Measurements from ENCODE around the gene B4GAT1. TPM values are rescaled to one million over a fixed set of nuclear protein-coding genes. Genes with fewer than 3 reads are reported as not detected.

B4GAT1 gene
- total RNA-seq, 2 donors from 2014 or later, result 29.4 to 45.7 TPM

DNA sequence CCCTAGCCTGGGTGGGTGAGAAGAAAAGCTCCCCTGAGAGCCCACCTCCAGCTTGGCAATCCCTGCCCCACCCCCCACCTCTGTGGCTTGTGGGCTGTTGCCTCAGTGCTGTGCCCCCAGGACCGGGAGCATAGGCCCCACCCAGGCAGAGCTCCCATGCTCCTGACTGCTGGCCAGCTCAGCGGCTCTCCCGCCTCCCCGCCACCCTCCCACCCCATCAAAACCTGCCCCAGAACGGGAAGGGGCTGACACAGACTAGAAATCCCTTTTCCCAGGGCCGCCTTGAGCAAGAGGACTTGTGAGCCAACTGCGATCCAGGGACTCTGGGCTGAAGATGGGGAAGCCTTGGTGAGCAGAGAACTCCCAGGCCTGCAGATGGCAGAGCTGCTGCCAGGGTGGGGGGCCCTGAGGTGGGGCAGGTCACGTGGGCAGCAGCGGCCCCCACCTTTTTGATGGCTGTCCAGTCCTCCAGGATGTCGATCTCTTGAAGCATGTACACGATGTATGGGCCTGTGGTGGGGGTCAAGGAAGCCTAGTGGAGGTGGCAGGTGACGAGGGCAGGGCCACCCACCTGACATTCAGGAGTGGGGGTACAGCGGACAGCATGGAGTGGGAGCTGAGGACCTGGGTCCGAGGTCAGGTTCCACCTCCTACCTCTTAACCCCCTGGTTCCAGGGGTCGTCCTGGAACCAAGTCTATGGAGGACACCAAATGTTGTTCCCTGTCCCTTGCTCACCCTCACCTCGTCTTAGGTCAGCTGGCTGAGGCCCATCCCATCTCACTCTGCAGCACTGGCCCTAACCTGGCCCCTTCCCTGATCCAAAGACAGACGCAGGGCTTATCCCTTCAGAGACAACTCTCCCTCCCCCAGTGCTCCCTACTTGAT, 8.9 kb downstream of the B4GAT1 start:
- H3K27ac Mint-ChIP-seq, result no peak overlapping the region
- 90 to 93% methylated on average over 9 to 17 of the region's 17 CpGs for WGBS, 2 experiments (ENCODE audit: insufficient coverage in 1 of 2, insufficient read length in 1 of 2)
- no peak overlapping the region for H3K9ac ChIP-seq (ENCODE audit: extremely low read depth, low read length, poor library complexity, severe bottlenecking)
- H3K4me1 Mint-ChIP-seq, result peaks cover 11% of the 10 kb centered on the region
- no peaks in the 10 kb centered on the region for H3K9me3 Mint-ChIP-seq
- no peaks in the 10 kb centered on the region for H3K27me3 ChIP-seq (ENCODE audit: control insufficient read depth, insufficient read depth, low read length, poor library complexity, severe bottlenecking)
- no peak overlapping the region for H3K4me3 Mint-ChIP-seq
- peaks cover 36% of the 10 kb centered on the region for H3K36me3 ChIP-seq (ENCODE audit: control insufficient read depth, insufficient read depth, low read length)
- H3K9me3 ChIP-seq (ENCODE audit: control insufficient read depth, low read length), result no peaks in the 10 kb centered on the region
- DNase-seq, result no peak
- TF ChIP-seq, protein P1, sequence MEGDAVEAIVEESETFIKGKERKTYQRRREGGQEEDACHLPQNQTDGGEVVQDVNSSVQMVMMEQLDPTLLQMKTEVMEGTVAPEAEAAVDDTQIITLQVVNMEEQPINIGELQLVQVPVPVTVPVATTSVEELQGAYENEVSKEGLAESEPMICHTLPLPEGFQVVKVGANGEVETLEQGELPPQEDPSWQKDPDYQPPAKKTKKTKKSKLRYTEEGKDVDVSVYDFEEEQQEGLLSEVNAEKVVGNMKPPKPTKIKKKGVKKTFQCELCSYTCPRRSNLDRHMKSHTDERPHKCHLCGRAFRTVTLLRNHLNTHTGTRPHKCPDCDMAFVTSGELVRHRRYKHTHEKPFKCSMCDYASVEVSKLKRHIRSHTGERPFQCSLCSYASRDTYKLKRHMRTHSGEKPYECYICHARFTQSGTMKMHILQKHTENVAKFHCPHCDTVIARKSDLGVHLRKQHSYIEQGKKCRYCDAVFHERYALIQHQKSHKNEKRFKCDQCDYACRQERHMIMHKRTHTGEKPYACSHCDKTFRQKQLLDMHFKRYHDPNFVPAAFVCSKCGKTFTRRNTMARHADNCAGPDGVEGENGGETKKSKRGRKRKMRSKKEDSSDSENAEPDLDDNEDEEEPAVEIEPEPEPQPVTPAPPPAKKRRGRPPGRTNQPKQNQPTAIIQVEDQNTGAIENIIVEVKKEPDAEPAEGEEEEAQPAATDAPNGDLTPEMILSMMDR (conservative IDR thresholded peaks at IDR 0.05), result no peak
- peaks cover 11% of the 10 kb centered on the region for H3K4me1 ChIP-seq (ENCODE audit: control insufficient read depth, insufficient read depth, low read length)
- peaks cover 23% of the 10 kb centered on the region for H3K36me3 Mint-ChIP-seq (ENCODE audit: low read depth)
- H3K4me3 ChIP-seq (ENCODE audit: low read length), result no peak overlapping the region
- H3K27me3 Mint-ChIP-seq (ENCODE audit: insufficient read depth), result peaks cover 6% of the 10 kb centered on the region
- H3K27ac ChIP-seq (ENCODE audit: low read depth, low read length), result no peak overlapping the region

DNA sequence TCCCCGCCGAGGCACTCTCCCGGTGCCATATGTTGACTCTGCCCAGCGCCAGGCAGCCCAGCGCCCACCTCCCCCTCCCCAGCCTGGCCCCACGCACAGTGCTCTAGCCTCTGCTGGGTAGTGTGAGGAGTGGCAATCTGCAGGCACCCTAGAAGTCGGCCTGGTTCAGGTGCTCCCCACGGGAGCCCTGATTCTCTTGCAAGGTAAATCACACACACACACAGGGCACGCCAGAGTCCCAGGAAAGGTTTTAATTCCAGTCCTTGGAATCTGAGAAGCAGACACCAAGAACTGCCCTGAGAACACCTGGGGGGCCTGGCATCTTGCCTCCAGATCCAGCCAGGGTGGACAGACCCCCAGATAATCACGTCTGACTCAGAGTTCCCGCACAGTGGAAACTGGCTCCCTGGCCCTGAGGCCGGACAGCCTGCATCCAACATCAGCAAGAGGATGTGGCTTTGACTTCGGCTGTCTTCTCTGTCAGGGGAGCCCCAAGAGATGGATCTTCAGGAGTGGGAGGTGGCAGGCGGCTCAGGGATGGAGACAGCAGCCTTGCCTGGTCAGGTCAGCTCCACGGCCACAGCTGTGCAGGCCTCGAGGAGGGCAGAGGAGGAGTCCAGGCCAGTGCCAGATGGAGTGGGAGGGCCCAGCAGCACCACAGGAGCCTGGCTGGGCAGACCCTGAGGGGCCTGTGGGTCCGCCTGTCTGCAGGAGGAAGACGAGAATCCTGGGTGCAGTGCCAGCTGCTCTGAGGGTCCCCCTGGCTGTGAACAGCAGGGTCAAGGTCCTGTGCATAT, 10.1 kb downstream of the B4GAT1 start:
- H3K4me1 ChIP-seq (ENCODE audit: control insufficient read depth, insufficient read depth, low read length), result peaks cover 11% of the 10 kb centered on the region
- peaks cover 25% of the 10 kb centered on the region for H3K36me3 Mint-ChIP-seq (ENCODE audit: low read depth)
- TF ChIP-seq, protein P1 (conservative IDR thresholded peaks at IDR 0.05), result no peak
- peaks cover 32% of the 10 kb centered on the region for H3K36me3 ChIP-seq (ENCODE audit: control insufficient read depth, insufficient read depth, low read length)
- no peaks in the 10 kb centered on the region for H3K9me3 ChIP-seq (ENCODE audit: control insufficient read depth, low read length)
- peak overlapping the region; percentile 13 for H3K27ac Mint-ChIP-seq
- H3K4me1 Mint-ChIP-seq, result peaks cover 8% of the 10 kb centered on the region
- H3K4me3 ChIP-seq (ENCODE audit: low read length), result no peak overlapping the region
- H3K9me3 Mint-ChIP-seq, result no peaks in the 10 kb centered on the region
- 81 to 88% methylated on average over 11 to 15 of the region's 18 CpGs for WGBS, 2 experiments (ENCODE audit: insufficient coverage in 1 of 2, insufficient read length in 1 of 2)
- peak overlapping the region; percentile 50 for H3K27ac ChIP-seq (ENCODE audit: low read depth, low read length)
- DNase-seq, result no peak
- no peak overlapping the region for H3K4me3 Mint-ChIP-seq
- no peak overlapping the region for H3K9ac ChIP-seq (ENCODE audit: extremely low read depth, low read length, poor library complexity, severe bottlenecking)
- peaks cover 6% of the 10 kb centered on the region for H3K27me3 Mint-ChIP-seq (ENCODE audit: insufficient read depth)
- H3K27me3 ChIP-seq (ENCODE audit: control insufficient read depth, insufficient read depth, low read length, poor library complexity, severe bottlenecking), result no peaks in the 10 kb centered on the region

DNA sequence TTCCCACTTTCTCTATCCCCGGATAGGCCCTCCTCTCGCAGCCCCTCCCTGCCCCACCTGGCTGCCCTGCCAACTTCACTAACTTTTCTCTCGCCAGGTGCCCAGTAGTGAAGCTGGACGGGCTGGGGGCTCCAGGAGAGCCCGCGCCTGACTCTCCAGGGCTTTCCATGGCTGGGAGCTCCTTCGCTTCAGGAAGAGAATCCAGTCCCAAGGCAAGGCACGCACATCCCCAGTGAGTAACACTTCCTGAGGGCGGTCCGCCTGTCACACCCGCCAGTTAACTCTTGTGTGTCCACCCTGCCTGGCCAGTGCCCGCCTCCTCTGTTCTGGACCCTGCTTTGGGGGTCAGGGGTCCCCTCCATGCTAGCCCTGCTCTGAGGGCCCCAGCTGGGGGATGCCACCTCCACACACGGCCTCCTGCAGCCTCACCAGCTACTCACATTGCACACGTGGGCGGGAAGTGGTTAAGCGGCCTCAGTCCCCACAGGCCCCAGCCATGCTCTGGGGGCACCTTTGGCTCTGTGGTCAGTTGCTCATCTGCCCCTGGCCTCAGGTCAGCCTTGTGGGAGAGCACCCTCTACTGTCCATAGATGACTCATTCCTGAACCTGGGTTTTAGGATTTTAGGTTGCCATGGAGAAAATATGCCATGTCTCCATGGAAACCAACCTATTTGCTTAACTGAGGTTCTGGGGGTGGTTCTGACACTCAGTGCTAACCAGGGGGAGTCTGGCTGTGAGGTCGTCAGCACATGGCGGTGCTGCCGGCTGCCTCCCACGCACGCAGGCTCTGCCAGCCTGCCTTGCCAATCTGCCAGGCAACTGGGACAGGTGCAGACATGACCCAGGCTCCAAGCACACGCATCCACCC, 11.0 kb downstream of the B4GAT1 start, which contains the start of gene RIN1:
RIN1 (minus strand) TSS at position 201 of the 869 bp plus-strand sequence; CDS start at position 169, 32 bp downstream.
- TF ChIP-seq, protein P1 (conservative IDR thresholded peaks at IDR 0.05), result peak; percentile 66
- Mint-ChIP-seq H3K27me3 (ENCODE audit: insufficient read depth) (peaks cover 6% of the 10 kb centered on the region), H3K4me3 (peak within 1 kb of the TSS; percentile 63), H3K4me1 (peaks cover 8% of the 10 kb centered on the region), H3K36me3 (ENCODE audit: low read depth) (peaks cover 20% of the 10 kb centered on the region), H3K27ac (peak within 1 kb of the TSS; percentile 13), H3K9me3 (no peaks in the 10 kb centered on the region)
- peak within 1 kb of the TSS; percentile 50 for H3K27ac ChIP-seq (ENCODE audit: low read depth, low read length)
- H3K9ac ChIP-seq (ENCODE audit: extremely low read depth, low read length, poor library complexity, severe bottlenecking), result no peak within 1 kb of the TSS
- H3K36me3 ChIP-seq (ENCODE audit: control insufficient read depth, insufficient read depth, low read length), result peaks cover 26% of the 10 kb centered on the region
- DNase-seq, result peak; percentile 86
- H3K9me3 ChIP-seq (ENCODE audit: control insufficient read depth, low read length), result no peaks in the 10 kb centered on the region
- peak within 1 kb of the TSS; percentile 56 for H3K4me3 ChIP-seq (ENCODE audit: low read length)
- no peaks in the 10 kb centered on the region for H3K27me3 ChIP-seq (ENCODE audit: control insufficient read depth, insufficient read depth, low read length, poor library complexity, severe bottlenecking)
- 26 to 43% methylated on average over 16 to 22 of the region's 22 CpGs for WGBS, 2 experiments (ENCODE audit: insufficient coverage in 1 of 2, insufficient read length in 1 of 2)
- peaks cover 13% of the 10 kb centered on the region for H3K4me1 ChIP-seq (ENCODE audit: control insufficient read depth, insufficient read depth, low read length)

All from endodermal cell (in vitro differentiated cells).